ENCODE data around the gene SLIT3. TPM values are rescaled to one million over a fixed set of nuclear protein-coding genes. Genes with fewer than 3 reads are reported as not detected.
"Not testable (repeated sequence)": the region's sequence is repeated elsewhere in the genome, so short reads cannot be mapped to it uniquely, and the experiment has no call there.

Gene SLIT3
- total and polyA plus RNA-seq, 2 donors = 64.7 to 109 TPM

- H3K27ac ChIP-seq (ENCODE audit: low read depth) = no peak overlapping the region
- DNase-seq (ENCODE audit: extremely low spot score) = no peak
- WGBS = 97% methylated on average over 5 of the region's 5 CpGs
- H3K4me1 ChIP-seq (ENCODE audit: insufficient read depth) = no peaks in the 10 kb centered on the region
- H3K36me3 ChIP-seq (ENCODE audit: insufficient read depth) = no peaks in the 10 kb centered on the region
- no peak overlapping the region for H3K4me3 ChIP-seq (ENCODE audit: low read depth, low read length)
Measured at GRCh38 chr5:168655316-168655715, 645.6 kb downstream of the SLIT3 start.

- Histone ChIP-seq H3K27ac (ENCODE audit: low read depth) (no peak overlapping the region), H3K4me3 (ENCODE audit: low read depth, low read length) (no peak overlapping the region), H3K36me3 (ENCODE audit: insufficient read depth) (no peaks in the 10 kb centered on the region), H3K4me1 (ENCODE audit: insufficient read depth) (no peaks in the 10 kb centered on the region)
- no peak for DNase-seq (ENCODE audit: extremely low spot score)
- WGBS = 24% methylated on average over 10 of the region's 10 CpGs
Measured at GRCh38 chr5:168654211-168654721, 646.7 kb downstream of the SLIT3 start.

- DNase-seq (ENCODE audit: extremely low spot score) = no peak
- no peaks in the 10 kb centered on the region for H3K36me3 ChIP-seq (ENCODE audit: insufficient read depth)
- H3K4me1 ChIP-seq (ENCODE audit: insufficient read depth) = no peaks in the 10 kb centered on the region
- H3K4me3 ChIP-seq (ENCODE audit: low read depth, low read length) = no peak overlapping the region
- WGBS = 54% methylated on average over 4 of the region's 4 CpGs
- H3K27ac ChIP-seq (ENCODE audit: low read depth) = no peak overlapping the region
Measured at GRCh38 chr5:168653626-168654025, 647.3 kb downstream of the SLIT3 start.

GRCh38 chr5:168651648-168652047 is 649.3 kb downstream of the SLIT3 start:
- DNase-seq (ENCODE audit: extremely low spot score) = no peak
- Histone ChIP-seq H3K4me3 (ENCODE audit: low read depth, low read length) (no peak overlapping the region), H3K27ac (ENCODE audit: low read depth) (no peak overlapping the region), H3K36me3 (ENCODE audit: insufficient read depth) (no peaks in the 10 kb centered on the region), H3K4me1 (ENCODE audit: insufficient read depth) (no peaks in the 10 kb centered on the region)

GRCh38 chr5:168649306-168649705 is 651.6 kb downstream of the SLIT3 start:
- no peak overlapping the region for H3K4me3 ChIP-seq (ENCODE audit: low read depth, low read length)
- no peaks in the 10 kb centered on the region for H3K4me1 ChIP-seq (ENCODE audit: insufficient read depth)
- H3K36me3 ChIP-seq (ENCODE audit: insufficient read depth) = no peaks in the 10 kb centered on the region
- DNase-seq (ENCODE audit: extremely low spot score) = no peak
- 94% methylated on average over 2 of the region's 2 CpGs for WGBS
- H3K27ac ChIP-seq (ENCODE audit: low read depth) = no peak overlapping the region

- Histone ChIP-seq H3K36me3 (ENCODE audit: insufficient read depth) (no peaks in the 10 kb centered on the region), H3K27ac (ENCODE audit: low read depth) (no peak overlapping the region), H3K4me1 (ENCODE audit: insufficient read depth) (no peaks in the 10 kb centered on the region), H3K4me3 (ENCODE audit: low read depth, low read length) (no peak overlapping the region)
- WGBS = 89% methylated on average over 1 of the region's 1 CpG
- DNase-seq (ENCODE audit: extremely low spot score) = no peak
Measured at GRCh38 chr5:168648576-168648975, 652.4 kb downstream of the SLIT3 start.

- Histone ChIP-seq H3K4me1 (ENCODE audit: insufficient read depth) (no peaks in the 10 kb centered on the region), H3K4me3 (ENCODE audit: low read depth, low read length) (no peak overlapping the region), H3K36me3 (ENCODE audit: insufficient read depth) (no peaks in the 10 kb centered on the region), H3K27ac (ENCODE audit: low read depth) (no peak overlapping the region)
- 94% methylated on average over 1 of the region's 1 CpG for WGBS
- no peak for DNase-seq (ENCODE audit: extremely low spot score)
Measured at GRCh38 chr5:168648016-168648415, 652.9 kb downstream of the SLIT3 start.

- Histone ChIP-seq H3K4me1 (ENCODE audit: insufficient read depth) (no peaks in the 10 kb centered on the region), H3K4me3 (ENCODE audit: low read depth, low read length) (no peak overlapping the region), H3K36me3 (ENCODE audit: insufficient read depth) (no peaks in the 10 kb centered on the region), H3K27ac (ENCODE audit: low read depth) (no peak overlapping the region)
- no peak for DNase-seq (ENCODE audit: extremely low spot score)
Measured at GRCh38 chr5:168647083-168647482, 653.9 kb downstream of the SLIT3 start.

- Histone ChIP-seq H3K36me3 (ENCODE audit: insufficient read depth) (no peaks in the 10 kb centered on the region), H3K4me1 (ENCODE audit: insufficient read depth) (no peaks in the 10 kb centered on the region), H3K27ac (ENCODE audit: low read depth) (no peak overlapping the region), H3K4me3 (ENCODE audit: low read depth, low read length) (no peak overlapping the region)
- 84% methylated on average over 5 of the region's 5 CpGs for WGBS
- no peak for DNase-seq (ENCODE audit: extremely low spot score)
Measured at GRCh38 chr5:168646335-168646734, 654.6 kb downstream of the SLIT3 start.

- no peak for DNase-seq (ENCODE audit: extremely low spot score)
- Histone ChIP-seq H3K4me1 (ENCODE audit: insufficient read depth) (no peaks in the 10 kb centered on the region), H3K4me3 (ENCODE audit: low read depth, low read length) (no peak overlapping the region), H3K27ac (ENCODE audit: low read depth) (no peak overlapping the region), H3K36me3 (ENCODE audit: insufficient read depth) (no peaks in the 10 kb centered on the region)
- 96% methylated on average over 3 of the region's 3 CpGs for WGBS
Measured at GRCh38 chr5:168645195-168645594, 655.7 kb downstream of the SLIT3 start.

- 52% methylated on average over 1 of the region's 1 CpG for WGBS
- no peak for DNase-seq (ENCODE audit: extremely low spot score)
- Histone ChIP-seq H3K4me1 (ENCODE audit: insufficient read depth) (no peaks in the 10 kb centered on the region), H3K27ac (ENCODE audit: low read depth) (no peak overlapping the region), H3K4me3 (ENCODE audit: low read depth, low read length) (no peak overlapping the region), H3K36me3 (ENCODE audit: insufficient read depth) (no peaks in the 10 kb centered on the region)
Measured at GRCh38 chr5:168642019-168642418, 658.9 kb downstream of the SLIT3 start.

- WGBS = 92% methylated on average over 3 of the region's 3 CpGs
Measured at GRCh38 chr5:168638846-168639245, 662.1 kb downstream of the SLIT3 start.

GRCh38 chr5:168637793-168638192 is 663.1 kb downstream of the SLIT3 start:
- H3K4me3 ChIP-seq (ENCODE audit: low read depth, low read length) = no peak overlapping the region
- DNase-seq (ENCODE audit: extremely low spot score) = no peak
- H3K4me1 ChIP-seq (ENCODE audit: insufficient read depth) = no peaks in the 10 kb centered on the region
- H3K36me3 ChIP-seq (ENCODE audit: insufficient read depth) = no peaks in the 10 kb centered on the region
- WGBS = 91% methylated on average over 1 of the region's 1 CpG
- no peak overlapping the region for H3K27ac ChIP-seq (ENCODE audit: low read depth)

More at GRCh38 chr5:168638846-168639245, 662.1 kb downstream of the SLIT3 start:
- H3K4me3 ChIP-seq (ENCODE audit: low read depth, low read length); H3K4me1 ChIP-seq (ENCODE audit: insufficient read depth); H3K27ac ChIP-seq (ENCODE audit: low read depth); DNase-seq (ENCODE audit: extremely low spot score); H3K36me3 ChIP-seq (ENCODE audit: insufficient read depth): not testable (repeated sequence)

- no peak for DNase-seq (ENCODE audit: extremely low spot score)
- H3K4me3 ChIP-seq (ENCODE audit: low read depth, low read length) = no peak overlapping the region
- no peaks in the 10 kb centered on the region for H3K36me3 ChIP-seq (ENCODE audit: insufficient read depth)
- WGBS = 79% methylated on average over 2 of the region's 2 CpGs
- no peaks in the 10 kb centered on the region for H3K4me1 ChIP-seq (ENCODE audit: insufficient read depth)
- no peak overlapping the region for H3K27ac ChIP-seq (ENCODE audit: low read depth)
Measured at GRCh38 chr5:168637281-168637680, 663.7 kb downstream of the SLIT3 start.

GRCh38 chr5:168630958-168631357 is 670.0 kb downstream of the SLIT3 start:
- H3K27ac ChIP-seq (ENCODE audit: low read depth); H3K4me1 ChIP-seq (ENCODE audit: insufficient read depth); H3K36me3 ChIP-seq (ENCODE audit: insufficient read depth); DNase-seq (ENCODE audit: extremely low spot score); H3K4me3 ChIP-seq (ENCODE audit: low read depth, low read length): not testable (repeated sequence)
- 92% methylated on average over 13 of the region's 13 CpGs for WGBS

All from urinary bladder (tissue), 4 donors.